ENCODE measurements around the gene SNX14.

SNX14 gene

GRCh38 chr6:85576476-85576875 lies 17.2 kb downstream of the SNX14 start (continued):
- TF ChIP-seq, protein P1, sequence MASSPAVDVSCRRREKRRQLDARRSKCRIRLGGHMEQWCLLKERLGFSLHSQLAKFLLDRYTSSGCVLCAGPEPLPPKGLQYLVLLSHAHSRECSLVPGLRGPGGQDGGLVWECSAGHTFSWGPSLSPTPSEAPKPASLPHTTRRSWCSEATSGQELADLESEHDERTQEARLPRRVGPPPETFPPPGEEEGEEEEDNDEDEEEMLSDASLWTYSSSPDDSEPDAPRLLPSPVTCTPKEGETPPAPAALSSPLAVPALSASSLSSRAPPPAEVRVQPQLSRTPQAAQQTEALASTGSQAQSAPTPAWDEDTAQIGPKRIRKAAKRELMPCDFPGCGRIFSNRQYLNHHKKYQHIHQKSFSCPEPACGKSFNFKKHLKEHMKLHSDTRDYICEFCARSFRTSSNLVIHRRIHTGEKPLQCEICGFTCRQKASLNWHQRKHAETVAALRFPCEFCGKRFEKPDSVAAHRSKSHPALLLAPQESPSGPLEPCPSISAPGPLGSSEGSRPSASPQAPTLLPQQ (tag by site-specific recombination; IDR thresholded peaks at IDR 0.05), result 0 out of 2 replicates have a peak, but pooled peaks have one; percentile 15
- TF ChIP-seq ZNF311 (tag by site-specific recombination; IDR thresholded peaks at IDR 0.05; ENCODE audit: borderline replicate concordance) (no peak), GLI2 (tag by site-specific recombination; IDR thresholded peaks at IDR 0.05; ENCODE audit: borderline replicate concordance, low read depth) (no peak)

DNA sequence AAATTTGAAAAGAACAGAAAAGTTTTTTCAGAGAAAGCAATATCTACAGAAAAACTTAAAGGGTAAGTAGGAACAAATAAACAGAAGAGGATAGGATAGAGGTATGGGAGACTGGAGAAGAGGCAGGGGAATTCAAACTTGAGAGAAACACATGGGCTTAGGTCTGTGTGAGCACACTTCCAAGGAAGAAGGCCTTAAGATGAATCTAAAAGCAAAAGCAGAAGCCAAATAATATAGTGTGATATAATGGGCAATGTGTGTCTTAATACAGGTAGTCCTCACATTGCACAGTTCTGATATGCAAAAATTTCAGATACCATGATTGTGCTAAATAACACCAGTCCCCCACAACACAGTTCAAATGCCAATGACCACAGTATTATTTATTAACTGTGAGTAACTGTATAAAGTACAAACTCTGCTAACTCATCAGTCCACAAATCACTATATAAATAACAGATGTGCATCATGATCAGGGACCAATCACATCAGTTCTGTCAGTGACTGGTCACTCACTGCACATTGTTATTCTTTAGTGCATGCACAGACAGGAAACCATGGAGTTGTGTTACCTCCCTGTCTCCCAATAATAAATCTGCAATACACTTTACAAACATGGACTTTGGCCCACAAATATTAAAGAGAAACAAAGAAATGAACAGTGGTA lies 18.6 kb downstream of the SNX14 start:
- no peak overlapping the region for H3K4me3 ChIP-seq (ENCODE audit: low read depth, low read length)
- CTCF ChIA-PET, result no interaction called here

DNA sequence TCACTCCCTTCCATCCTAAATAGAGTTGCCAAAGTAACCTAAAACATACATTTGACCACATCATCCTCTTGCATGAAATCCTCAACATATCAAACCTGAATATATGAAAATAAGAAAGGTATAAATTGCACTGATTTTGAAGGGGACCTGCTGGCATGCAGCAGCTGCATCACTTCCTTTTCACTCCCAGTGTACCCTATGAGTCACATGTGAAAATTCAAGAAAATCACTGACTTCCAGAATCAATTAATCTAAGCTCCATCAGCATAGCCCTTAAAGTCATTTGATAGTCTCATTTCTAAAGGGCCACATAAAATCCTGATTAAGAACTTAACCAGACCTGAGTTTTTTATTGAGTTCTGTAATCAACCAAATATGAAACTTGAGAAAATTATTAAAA lies 24.3 kb downstream of the SNX14 start:
- ChIA-PET POLR2A (interaction anchor here (1.2 kb wide), 1 partner anchor 24 kb away, joined by 4 read pairs; the partner anchor contains the start of gene SNX14), CTCF (interaction anchor here (0.6 to 1.6 kb wide), 3 partner anchors 32 to 73 kb away, joined by 3 to 4 read pairs (median 3); partner anchors contain the start of gene SYNCRIP)
- no peaks in the 10 kb centered on the region for H3K4me1 ChIP-seq (ENCODE audit: control insufficient read depth, insufficient read depth, low read length)
- TF ChIP-seq ZNF837 (tag by site-specific recombination; IDR thresholded peaks at IDR 0.05) (no peak), ZNF354C (tag by site-specific recombination; IDR thresholded peaks at IDR 0.05; ENCODE audit: borderline replicate concordance, low read depth) (no peak), ZNF843 (tag by site-specific recombination; IDR thresholded peaks at IDR 0.05) (no peak), ZNF707 (tag by site-specific recombination; IDR thresholded peaks at IDR 0.05) (no peak), ZNF132 (tag by site-specific recombination; IDR thresholded peaks at IDR 0.05; ENCODE audit: borderline replicate concordance) (no peak), ZNF658 (tag by site-specific recombination; IDR thresholded peaks at IDR 0.05) (no peak), ZNF404 (tag by site-specific recombination; IDR thresholded peaks at IDR 0.05) (no peak), MYNN (tag by site-specific recombination; IDR thresholded peaks at IDR 0.05; ENCODE audit: borderline replicate concordance) (no peak), ZBTB48 (tag by site-specific recombination; IDR thresholded peaks at IDR 0.05) (no peak), GLIS2 (tag by site-specific recombination; IDR thresholded peaks at IDR 0.05) (no peak)
- TF ChIP-seq, protein P2, sequence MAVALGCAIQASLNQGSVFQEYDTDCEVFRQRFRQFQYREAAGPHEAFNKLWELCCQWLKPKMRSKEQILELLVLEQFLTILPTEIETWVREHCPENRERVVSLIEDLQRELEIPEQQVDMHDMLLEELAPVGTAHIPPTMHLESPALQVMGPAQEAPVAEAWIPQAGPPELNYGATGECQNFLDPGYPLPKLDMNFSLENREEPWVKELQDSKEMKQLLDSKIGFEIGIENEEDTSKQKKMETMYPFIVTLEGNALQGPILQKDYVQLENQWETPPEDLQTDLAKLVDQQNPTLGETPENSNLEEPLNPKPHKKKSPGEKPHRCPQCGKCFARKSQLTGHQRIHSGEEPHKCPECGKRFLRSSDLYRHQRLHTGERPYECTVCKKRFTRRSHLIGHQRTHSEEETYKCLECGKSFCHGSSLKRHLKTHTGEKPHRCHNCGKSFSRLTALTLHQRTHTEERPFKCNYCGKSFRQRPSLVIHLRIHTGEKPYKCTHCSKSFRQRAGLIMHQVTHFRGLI (tag by site-specific recombination; IDR thresholded peaks at IDR 0.05), result no peak
- TF ChIP-seq, protein P3, sequence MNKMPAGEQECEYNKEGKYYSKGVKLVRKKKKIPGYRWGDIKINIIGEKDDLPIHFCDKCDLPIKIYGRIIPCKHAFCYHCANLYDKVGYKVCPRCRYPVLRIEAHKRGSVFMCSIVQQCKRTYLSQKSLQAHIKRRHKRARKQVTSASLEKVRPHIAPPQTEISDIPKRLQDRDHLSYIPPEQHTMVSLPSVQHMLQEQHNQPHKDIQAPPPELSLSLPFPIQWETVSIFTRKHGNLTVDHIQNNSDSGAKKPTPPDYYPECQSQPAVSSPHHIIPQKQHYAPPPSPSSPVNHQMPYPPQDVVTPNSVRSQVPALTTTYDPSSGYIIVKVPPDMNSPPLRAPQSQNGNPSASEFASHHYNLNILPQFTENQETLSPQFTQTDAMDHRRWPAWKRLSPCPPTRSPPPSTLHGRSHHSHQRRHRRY (tag by site-specific recombination; IDR thresholded peaks at IDR 0.05), result no peak
- H3K4me3 ChIP-seq (ENCODE audit: low read depth, low read length), result no peak overlapping the region
- H3K36me3 ChIP-seq (ENCODE audit: control insufficient read depth in 2 of 2, insufficient read depth in 1 of 2, low read length in 2 of 2), result peaks cover 3 to 20% of the 10 kb centered on the region in 2 experiments; a peak in 2 of 3 replicates
- H3K27ac ChIP-seq (ENCODE audit: extremely low read depth, low read depth, low read length), result no peak overlapping the region
- no peaks in the 10 kb centered on the region for H3K9me3 ChIP-seq (ENCODE audit: control insufficient read depth, insufficient read depth, low read depth, low read length)

More for the DNA sequence above, 18.6 kb downstream of the SNX14 start:
- Histone ChIP-seq H3K36me3 (ENCODE audit: control insufficient read depth in 2 of 2, insufficient read depth in 1 of 2, low read length in 2 of 2) (peaks cover 3 to 7% of the 10 kb centered on the region in 2 experiments; a peak in 2 of 3 replicates), H3K4me1 (ENCODE audit: control insufficient read depth, insufficient read depth, low read length) (peaks cover 7% of the 10 kb centered on the region), H3K9me3 (ENCODE audit: control insufficient read depth, insufficient read depth, low read depth, low read length) (no peaks in the 10 kb centered on the region), H3K27ac (ENCODE audit: extremely low read depth, low read depth, low read length) (no peak overlapping the region)
- POLR2A ChIA-PET, result no interaction called here
- no peak for TF ChIP-seq KLF10 (tag by site-specific recombination; IDR thresholded peaks at IDR 0.05)
- no peak for TF ChIP-seq ZNF138 (tag by site-specific recombination; IDR thresholded peaks at IDR 0.05; ENCODE audit: borderline replicate concordance)
- TF ChIP-seq ZNF169 (tag by site-specific recombination; IDR thresholded peaks at IDR 0.05), result no peak
- TF ChIP-seq ZNF76 (tag by site-specific recombination; IDR thresholded peaks at IDR 0.05; ENCODE audit: borderline replicate concordance, low read depth), result no peak
- no peak for TF ChIP-seq ZBTB44 (tag by site-specific recombination; IDR thresholded peaks at IDR 0.05)
- TF ChIP-seq ZBTB17 (tag by site-specific recombination; IDR thresholded peaks at IDR 0.05), result no peak
- TF ChIP-seq ZNF324 (tag by site-specific recombination; IDR thresholded peaks at IDR 0.05), result no peak
- no peak for TF ChIP-seq ZNF350 (tag by site-specific recombination; IDR thresholded peaks at IDR 0.05)
- no peak for TF ChIP-seq HIC1 (tag by site-specific recombination; IDR thresholded peaks at IDR 0.05)
- no peak for TF ChIP-seq ZNF585B (tag by site-specific recombination; IDR thresholded peaks at IDR 0.05)
